Measurements from ENCODE around the gene GEMIN2.
"Not testable (repeated sequence)": the region's sequence is repeated elsewhere in the genome, so short reads cannot be mapped to it uniquely, and the experiment has no call there.

The GEMIN2 gene

DNA sequence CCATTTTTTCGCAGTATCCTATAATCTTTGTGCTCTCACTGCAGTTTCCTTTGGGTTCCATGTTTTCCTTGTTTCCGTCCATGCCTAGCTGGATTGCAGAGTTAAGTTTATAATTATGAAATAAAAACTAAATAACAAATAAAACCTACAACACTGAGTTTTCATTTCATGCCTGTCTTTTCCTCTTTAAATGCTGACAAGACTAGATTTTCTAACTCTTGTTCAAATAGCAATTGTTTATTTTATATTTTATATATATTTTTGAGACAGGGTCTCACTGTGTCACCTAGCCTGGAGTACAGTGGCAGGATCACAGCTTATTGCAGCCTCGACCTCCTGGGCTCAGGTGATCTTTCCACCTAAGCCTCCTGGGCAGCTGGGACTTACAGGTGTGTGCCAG lies 5.3 kb upstream of the GEMIN2 start:
- no peak overlapping the region for H3K27ac ChIP-seq
- no peak for TF ChIP-seq CTCF (IDR thresholded peaks at IDR 0.05; ENCODE audit: low read depth, low read length)
- no peaks in the 10 kb centered on the region for H3K27me3 ChIP-seq (ENCODE audit: insufficient read depth, low read depth, severe bottlenecking)
- no peaks in the 10 kb centered on the region for H3K9me3 ChIP-seq (ENCODE audit: severe bottlenecking)
- no peak overlapping the region for H3K4me3 ChIP-seq (ENCODE audit: low read depth, low read length)
- H3K36me3 ChIP-seq: no peaks in the 10 kb centered on the region
- DNase-seq: no peak

GRCh38 chr14:39109893-39110715 lies 4.0 kb upstream of the GEMIN2 start:
- H3K4me3 ChIP-seq (ENCODE audit: low read depth, low read length): no peak overlapping the region
- no peaks in the 10 kb centered on the region for H3K36me3 ChIP-seq
- DNase-seq: no peak
- no peak overlapping the region for H3K27ac ChIP-seq
- no peaks in the 10 kb centered on the region for H3K9me3 ChIP-seq (ENCODE audit: severe bottlenecking)
- TF ChIP-seq CTCF (IDR thresholded peaks at IDR 0.05; ENCODE audit: low read depth, low read length): no peak
- no peaks in the 10 kb centered on the region for H3K27me3 ChIP-seq (ENCODE audit: insufficient read depth, low read depth, severe bottlenecking)

GRCh38 chr14:39113685-39114072 lies 444 bp upstream of the GEMIN2 start:
- DNase-seq: no peak
- TF ChIP-seq CTCF (IDR thresholded peaks at IDR 0.05; ENCODE audit: low read depth, low read length): no peak
- H3K27ac ChIP-seq: peak overlapping the region; percentile 75
- peak overlapping the region; percentile 71 for H3K4me3 ChIP-seq (ENCODE audit: low read depth, low read length)
- no peaks in the 10 kb centered on the region; the same call in none of the 2 replicates for H3K36me3 ChIP-seq
- no peaks in the 10 kb centered on the region for H3K27me3 ChIP-seq (ENCODE audit: insufficient read depth, low read depth, severe bottlenecking)
- no peaks in the 10 kb centered on the region for H3K9me3 ChIP-seq (ENCODE audit: severe bottlenecking)

- Histone ChIP-seq H3K4me3 (ENCODE audit: low read depth, low read length) (no peak overlapping the region), H3K36me3 (peaks cover 45% of the 10 kb centered on the region), H3K27ac (no peak overlapping the region), H3K9me3 (ENCODE audit: severe bottlenecking) (no peaks in the 10 kb centered on the region), H3K27me3 (ENCODE audit: insufficient read depth, low read depth, severe bottlenecking) (no peaks in the 10 kb centered on the region)
- TF ChIP-seq CTCF (IDR thresholded peaks at IDR 0.05; ENCODE audit: low read depth, low read length): no peak
- no peak for DNase-seq
Observed at GRCh38 chr14:39122330-39123138, 8.4 kb downstream of the GEMIN2 start.

DNA sequence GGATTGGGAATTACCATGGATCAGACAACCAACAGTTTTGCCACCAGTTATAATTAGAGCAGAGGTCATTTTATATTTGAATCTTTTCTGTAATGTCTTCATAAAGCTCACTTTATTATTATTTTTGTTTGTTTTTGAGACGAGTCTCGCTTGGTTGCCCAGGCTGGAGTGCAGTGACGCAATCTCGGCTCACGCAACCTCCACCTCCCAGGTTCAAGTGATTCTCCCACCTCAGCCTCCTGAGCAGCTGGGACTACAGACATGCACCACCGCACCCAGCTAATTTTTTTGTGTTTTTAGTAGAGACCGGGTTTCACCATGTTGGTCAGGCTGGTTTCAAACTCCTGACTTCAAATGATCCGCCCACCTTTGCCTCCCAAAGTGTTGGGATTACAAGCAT lies 23.7 kb downstream of the GEMIN2 start:
- not testable (repeated sequence) for DNase-seq; H3K27me3 ChIP-seq (ENCODE audit: insufficient read depth, low read depth, severe bottlenecking); H3K4me3 ChIP-seq (ENCODE audit: low read depth, low read length); H3K27ac ChIP-seq; H3K9me3 ChIP-seq (ENCODE audit: severe bottlenecking)
- H3K36me3 ChIP-seq: peaks cover 61% of the 10 kb centered on the region

GRCh38 chr14:39138440-39138839 lies 24.3 kb downstream of the GEMIN2 start:
- no peak for TF ChIP-seq CTCF (IDR thresholded peaks at IDR 0.05; ENCODE audit: low read depth, low read length)
- Histone ChIP-seq H3K4me3 (ENCODE audit: low read depth, low read length) (no peak overlapping the region), H3K36me3 (peaks cover 58% of the 10 kb centered on the region), H3K27ac (no peak overlapping the region), H3K9me3 (ENCODE audit: severe bottlenecking) (peaks cover 5% of the 10 kb centered on the region), H3K27me3 (ENCODE audit: insufficient read depth, low read depth, severe bottlenecking) (no peaks in the 10 kb centered on the region)
- no peak for DNase-seq
